HG03521 (cell line): ENCODE data around the gene BRD9.

Experiments used
- ATAC-seq: cut with Tn5 transposase; IDR thresholded peaks from one replicate; pipeline ENCODE4 v1.9.1; 2021; ENCODE audit warnings: mild to moderate bottlenecking, moderate library complexity; ENCODE audit not compliant: unreplicated experiment

BRD9 gene

GRCh38 chr5:819078-819477 is 73.5 kb downstream of the BRD9 start:
- ATAC-seq, result no peak

- ATAC-seq, result no peak
These were observed 76.4 kb downstream of the BRD9 start for GRCh38 chr5:816176-816575.

- ATAC-seq, result no peak
These were observed 77.2 kb downstream of the BRD9 start for GRCh38 chr5:815449-815848.
